Transverse colon (tissue), 4 donors: ENCODE results near the gene NR2F1-AS1. TPM values are rescaled to one million over a fixed set of nuclear protein-coding genes. Genes with fewer than 3 reads are reported as not detected.

ENCODE experiments used
- DNase-seq: peaks from one replicate; pipeline ENCODE4 v3.0.0-alpha.2; 2019
- H3K27ac ChIP-seq, 4 donors: fragments of 200-600 bp; sonication (generic); 2 replicates each; pipeline ENCODE4 v1.5.1; 2016 to 2018; ENCODE audit warnings: inconsistent platforms in 4 of 4
- H3K27me3 ChIP-seq: fragments of 200-600 bp; sonication (generic); 2 replicates; pipeline ENCODE4 v1.5.1; 2017; ENCODE audit warnings: inconsistent platforms
- H3K36me3 ChIP-seq, 4 donors: fragments of 200-600 bp; sonication (generic); 2 replicates each; pipeline ENCODE4 v1.5.1; 2017 to 2019; ENCODE audit warnings: inconsistent platforms in 4 of 4
- H3K4me1 ChIP-seq, 4 donors: fragments of 200-600 bp; sonication (generic); 2 replicates each; pipeline ENCODE4 v1.5.1; 2017 to 2020; ENCODE audit warnings: inconsistent platforms in 4 of 4
- H3K4me3 ChIP-seq, 4 donors: fragments of 200-600 bp; sonication (generic); 1 replicate in 1 of 4; 2 replicates in 3 of 4; pipeline versions ENCODE4 v1.5.1 to v1.6.1; 2017 to 2019; ENCODE audit warnings: inconsistent platforms in 4 of 4
- H3K9me3 ChIP-seq, 2 donors: fragments of 200-600 bp; sonication (generic); 2 replicates each; pipeline ENCODE4 v1.5.1; 2017 to 2019; ENCODE audit warnings: inconsistent platforms in 2 of 2
- EP300 ChIP-seq: sonication (generic); formaldehyde crosslinking; IDR thresholded peaks from one replicate; pipeline ENCODE4 v1.6.1; 2017; ENCODE audit warnings: antibody characterized with exemption, low read depth
- POLR2A ChIP-seq: fragments of 450-650 bp; IDR thresholded peaks from one replicate; pipeline ENCODE4 v1.6.1; 2016; ENCODE audit warnings: antibody characterized with exemption, mild to moderate bottlenecking, moderate library complexity
- POLR2AphosphoS5 ChIP-seq, 3 donors: sonication (generic); formaldehyde crosslinking; IDR thresholded peaks; one replicate each; pipeline ENCODE4 v1.6.1; 2016; ENCODE audit warnings: antibody characterized with exemption in 3 of 3
- WGBS, 2 donors: methylation state at CpG; one replicate each; pipeline ENCODE4 v1.1.5; 2018; ENCODE audit warnings: low coverage in 1 of 2; 5-methylcytosine and 5-hydroxymethylcytosine counted together
- in situ Hi-C, 4 donors: fragments of 200-750 bp; cut with MboI; loops; one replicate each; pipeline versions ENCODE4 v1.15.0 to v1.15.1; 2017; ENCODE audit warnings: low sequenced_read_pairs in 3 of 4, low pct_ligation_motif_present in 1 of 4, low pct_unique_long_range_greater_than_20kb in 1 of 4
- intact Hi-C: fragments of 100-400 bp; cut with DNase I; formaldehyde crosslinking; loops from one replicate; pipeline ENCODE4 v1.15.1; 2023; ENCODE audit warnings: low total_unique reads
- total RNA-seq, 4 donors: library from RNA; depleted of rRNA; stranded (reverse); fragments of >200 nt; gene quantifications; one replicate each; pipeline ENCODE4 v1.1.0, GENCODE V29; 2016
- TF ChIP-seq, protein P1 (sequence below), 5 experiments: fragments of 200-600 bp in 3 of 5; fragments of 450-650 bp in 2 of 5; sonication (generic) in 3 of 5; IDR thresholded peaks; 1 replicate in 2 of 5; 2 replicates in 3 of 5; pipeline ENCODE4 v1.5.1; 2016 to 2017; ENCODE audit warnings: antibody characterized with exemption in 5 of 5, inconsistent platforms in 3 of 5, mild to moderate bottlenecking in 2 of 5, moderate library complexity in 1 of 5

The NR2F1-AS1 gene
- total RNA-seq, 4 donors from 2014 or later, result 1.2 to 3.7 (median 2.2) TPM

DNA sequence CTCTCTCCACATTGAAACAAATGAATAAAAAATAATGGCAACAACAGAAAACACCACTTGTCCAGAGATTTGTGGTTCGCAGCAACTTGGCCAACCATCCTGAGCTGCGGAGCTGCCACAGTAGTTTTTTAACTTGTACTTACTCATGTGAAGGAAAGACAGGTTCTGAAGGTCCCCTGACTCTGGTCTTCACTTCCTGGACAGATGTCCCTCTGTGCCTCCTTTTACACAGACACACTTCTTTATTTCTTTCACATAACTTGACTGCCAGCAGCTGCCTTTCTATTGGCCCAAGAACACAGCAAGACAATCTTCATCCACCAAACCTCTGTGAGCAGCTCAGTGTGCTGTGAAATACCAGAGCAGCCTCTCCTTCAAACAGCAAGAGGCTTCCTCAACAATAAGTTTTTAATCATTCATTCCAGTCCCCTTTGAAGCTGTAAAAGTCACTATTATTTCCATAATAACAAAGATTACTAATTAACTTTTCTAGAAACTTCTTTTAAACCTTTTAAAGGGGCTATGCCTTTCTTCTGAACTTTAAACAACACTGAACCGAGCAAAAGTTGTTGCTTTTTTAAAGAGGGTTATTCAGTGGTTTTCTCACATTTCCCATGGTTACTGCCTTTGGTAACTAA is 198.7 kb downstream of the NR2F1-AS1 start:
- Histone ChIP-seq H3K36me3 (no peaks in the 10 kb centered on the region), H3K27ac (no peak overlapping the region), H3K27me3 (no peaks in the 10 kb centered on the region), H3K4me1 (no peaks in the 10 kb centered on the region), H3K4me3 (no peak overlapping the region), H3K9me3 (no peaks in the 10 kb centered on the region)
- DNase-seq, result no peak
- 57 to 79% methylated on average over 3 of the region's 3 CpGs for WGBS, 2 donors
- TF ChIP-seq POLR2A (no peak), POLR2AphosphoS5 (IDR thresholded peaks at IDR 0.05) (no peak), EP300 (no peak)
- TF ChIP-seq, protein P1, sequence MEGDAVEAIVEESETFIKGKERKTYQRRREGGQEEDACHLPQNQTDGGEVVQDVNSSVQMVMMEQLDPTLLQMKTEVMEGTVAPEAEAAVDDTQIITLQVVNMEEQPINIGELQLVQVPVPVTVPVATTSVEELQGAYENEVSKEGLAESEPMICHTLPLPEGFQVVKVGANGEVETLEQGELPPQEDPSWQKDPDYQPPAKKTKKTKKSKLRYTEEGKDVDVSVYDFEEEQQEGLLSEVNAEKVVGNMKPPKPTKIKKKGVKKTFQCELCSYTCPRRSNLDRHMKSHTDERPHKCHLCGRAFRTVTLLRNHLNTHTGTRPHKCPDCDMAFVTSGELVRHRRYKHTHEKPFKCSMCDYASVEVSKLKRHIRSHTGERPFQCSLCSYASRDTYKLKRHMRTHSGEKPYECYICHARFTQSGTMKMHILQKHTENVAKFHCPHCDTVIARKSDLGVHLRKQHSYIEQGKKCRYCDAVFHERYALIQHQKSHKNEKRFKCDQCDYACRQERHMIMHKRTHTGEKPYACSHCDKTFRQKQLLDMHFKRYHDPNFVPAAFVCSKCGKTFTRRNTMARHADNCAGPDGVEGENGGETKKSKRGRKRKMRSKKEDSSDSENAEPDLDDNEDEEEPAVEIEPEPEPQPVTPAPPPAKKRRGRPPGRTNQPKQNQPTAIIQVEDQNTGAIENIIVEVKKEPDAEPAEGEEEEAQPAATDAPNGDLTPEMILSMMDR (IDR thresholded peaks at IDR 0.05), result no peak
- intact Hi-C loops, result no loop called here
- in situ Hi-C loops, result no loop called here

DNA sequence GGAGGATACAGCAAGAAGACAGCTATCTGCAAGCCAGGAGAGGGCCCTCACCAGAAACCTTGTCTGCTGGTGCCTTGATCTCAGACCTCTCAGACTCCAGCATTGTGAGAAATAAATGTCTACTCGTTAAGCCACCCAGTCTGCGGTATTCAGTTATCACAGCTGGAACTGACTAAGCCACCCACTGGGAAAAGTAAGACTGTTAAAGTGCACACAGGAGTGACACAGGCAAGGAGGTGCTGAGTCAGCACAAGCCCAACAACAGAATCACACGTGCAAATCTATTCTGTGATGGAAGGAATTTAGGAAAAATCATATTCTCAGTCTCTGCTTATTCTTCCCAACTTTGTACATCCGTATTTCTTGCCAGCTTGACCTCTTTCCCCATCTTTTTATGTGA is 200.0 kb downstream of the NR2F1-AS1 start:
- Histone ChIP-seq H3K4me1 (no peaks in the 10 kb centered on the region), H3K27me3 (no peaks in the 10 kb centered on the region), H3K36me3 (no peaks in the 10 kb centered on the region), H3K4me3 (no peak overlapping the region), H3K27ac (no peak overlapping the region), H3K9me3 (no peaks in the 10 kb centered on the region)
- TF ChIP-seq EP300, result no peak
- TF ChIP-seq, protein P1 (IDR thresholded peaks at IDR 0.05), result no peak
- no peak for TF ChIP-seq POLR2AphosphoS5 (IDR thresholded peaks at IDR 0.05)
- no peak for TF ChIP-seq POLR2A
- 66 to 81% methylated on average over 2 to 4 of the region's 4 CpGs for WGBS, 2 donors
- no peak for DNase-seq
- in situ Hi-C loops, result no loop called here
- intact Hi-C loops, result no loop called here

DNA sequence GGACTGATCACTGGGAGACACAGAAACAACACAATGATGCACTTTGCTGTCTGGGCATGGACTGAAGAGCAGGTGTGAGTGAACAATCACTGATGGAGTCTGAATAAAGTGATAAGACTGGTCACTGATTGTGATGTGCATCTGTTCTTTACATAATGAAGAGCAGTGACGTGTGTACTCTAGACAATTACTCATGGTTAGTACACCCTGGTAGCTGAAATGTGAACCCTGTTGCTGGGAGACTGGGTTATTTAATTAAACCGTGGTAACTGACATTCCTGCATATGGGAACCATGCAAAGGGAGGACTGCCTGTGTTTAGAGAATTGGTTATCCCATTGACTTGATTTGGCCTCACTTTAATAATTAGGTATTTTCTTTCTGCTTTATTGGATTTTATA is 202.9 kb downstream of the NR2F1-AS1 start:
- TF ChIP-seq POLR2A (no peak), POLR2AphosphoS5 (IDR thresholded peaks at IDR 0.05) (no peak), EP300 (no peak)
- TF ChIP-seq, protein P1 (IDR thresholded peaks at IDR 0.05), result no peak
- intact Hi-C loops, result no loop called here
- Histone ChIP-seq H3K27me3 (no peaks in the 10 kb centered on the region), H3K4me1 (no peaks in the 10 kb centered on the region), H3K9me3 (no peaks in the 10 kb centered on the region), H3K36me3 (no peaks in the 10 kb centered on the region), H3K4me3 (no peak overlapping the region), H3K27ac (no peak overlapping the region)
- DNase-seq, result no peak
- WGBS, 2 donors, result 27% methylated on average over 2 of the region's 2 CpGs; no CpG with 5 or more reads in 1 of the 2 donors
- in situ Hi-C loops, result no loop called here

DNA sequence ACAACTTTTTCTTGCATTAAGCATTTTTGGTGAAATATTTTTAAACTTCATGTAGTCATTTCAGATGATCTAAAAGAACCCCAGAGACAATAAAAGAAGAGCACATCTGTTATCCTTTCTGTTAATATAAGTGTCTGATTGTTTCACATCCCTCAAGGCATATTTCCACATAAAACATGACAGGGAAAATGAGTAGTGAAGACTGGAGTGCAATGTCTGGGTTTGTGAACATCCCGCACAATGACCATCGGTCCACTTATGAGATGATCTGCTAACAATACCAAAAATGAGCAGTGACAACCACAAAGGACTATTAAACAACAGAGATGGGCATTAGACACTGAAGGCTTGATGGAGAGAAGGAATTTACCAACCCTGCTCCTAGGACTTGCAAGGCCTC is 209.1 kb downstream of the NR2F1-AS1 start:
- intact Hi-C loops (no loop called here), in situ Hi-C loops (no loop called here)
- Histone ChIP-seq H3K27ac (no peak overlapping the region), H3K36me3 (no peaks in the 10 kb centered on the region), H3K4me3 (no peak overlapping the region), H3K9me3 (no peaks in the 10 kb centered on the region), H3K4me1 (no peaks in the 10 kb centered on the region), H3K27me3 (no peaks in the 10 kb centered on the region)
- no peak for DNase-seq
- TF ChIP-seq POLR2AphosphoS5 (IDR thresholded peaks at IDR 0.05) (no peak), EP300 (no peak), POLR2A (no peak)
- TF ChIP-seq, protein P1 (IDR thresholded peaks at IDR 0.05), result no peak
- WGBS, 2 donors, result 80 to 84% methylated on average over 1 to 2 of the region's 2 CpGs
